ENCODE data around the gene PA2G4.
A peak's percentile ranks its signal among the peaks of the same experiment; 100 is the strongest.

- TF ChIP-seq CTCF (conservative IDR thresholded peaks at IDR 0.05; ENCODE audit: low read depth, low read length) (no peak), MAZ (IDR thresholded peaks at IDR 0.05; ENCODE audit: borderline replicate concordance, low read depth, low read length) (peak; percentile 97), FOS (IDR thresholded peaks at IDR 0.05; ENCODE audit: low read depth, low read length) (no peak), BHLHE40 (IDR thresholded peaks at IDR 0.05; ENCODE audit: low read depth, low read length) (no peak), POLR2A (IDR thresholded peaks at IDR 0.05; ENCODE audit: low read depth, low read length) (peak; percentile 100), MXI1 (IDR thresholded peaks at IDR 0.05; ENCODE audit: borderline replicate concordance, low read depth, low read length) (no peak), RAD21 (IDR thresholded peaks at IDR 0.05; ENCODE audit: low read length) (no peak), CEBPB (IDR thresholded peaks at IDR 0.05; ENCODE audit: low read depth, low read length) (0 out of 2 replicates have a peak, but pooled peaks have one; percentile 10)
Observed at GRCh38 chr12:56116267-56117081, 12.1 kb downstream of the PA2G4 start, which contains the start of gene RPL41.
